Esophagus squamous epithelium (tissue), 5 donors: ENCODE data around the gene LMO1. TPM values are rescaled to one million over a fixed set of nuclear protein-coding genes. Genes with fewer than 3 reads are reported as not detected.

Experiments used
- DNase-seq: peaks from one replicate; lab custom pipeline; 2025; lab: John Stamatoyannopoulos, UW
- H3K27ac ChIP-seq, 4 donors: fragments of 200-600 bp; sonication (generic); one replicate each; pipeline ENCODE4 v1.5.1; 2016 to 2019; ENCODE audit warnings: mild to moderate bottlenecking in 1 of 4
- H3K27me3 ChIP-seq, 4 donors: fragments of 200-600 bp; sonication (generic); 1 replicate in 3 of 4; 2 replicates in 1 of 4; pipeline versions ENCODE4 v1.5.1 to v1.6.0; 2017 to 2021; ENCODE audit warnings: antibody characterized with exemption in 1 of 4
- H3K36me3 ChIP-seq, 3 donors: fragments of 200-600 bp; sonication (generic); one replicate each; pipeline ENCODE4 v1.5.1; 2016 to 2019
- H3K4me1 ChIP-seq, 3 donors: fragments of 200-600 bp; sonication (generic); one replicate each; pipeline ENCODE4 v1.5.1; 2017 to 2019
- H3K4me3 ChIP-seq, 4 donors: fragments of 200-600 bp; sonication (generic); 1 replicate in 3 of 4; 2 replicates in 1 of 4; pipeline ENCODE4 v1.5.1; 2016 to 2019; ENCODE audit warnings: mild to moderate bottlenecking in 2 of 4, moderate library complexity in 1 of 4
- H3K9me3 ChIP-seq, 3 donors: fragments of 200-600 bp; sonication (generic); one replicate each; pipeline ENCODE4 v1.5.1; 2016 to 2019
- POLR2A ChIP-seq, 4 donors: fragments of 450-650 bp; IDR thresholded peaks; one replicate each; pipeline ENCODE4 v1.6.1; 2017; ENCODE audit warnings: antibody characterized with exemption in 4 of 4, mild to moderate bottlenecking in 4 of 4, moderate library complexity in 3 of 4
- WGBS, 2 donors: methylation state at CpG; one replicate each; pipeline ENCODE4 v1.1.5; 2018; 5-methylcytosine and 5-hydroxymethylcytosine counted together
- intact Hi-C: fragments of 100-400 bp; cut with DNase I; formaldehyde crosslinking; loops from one replicate; pipeline ENCODE4 v1.15.0; 2022
- total RNA-seq, 4 donors: library from RNA; depleted of rRNA; stranded (reverse); fragments of >200 nt; gene quantifications; one replicate each; pipeline ENCODE4 v1.1.0, GENCODE V29; 2016
- TF ChIP-seq, protein P1 (sequence below), 6 experiments: fragments of 450-650 bp in 4 of 6; fragments of 200-600 bp in 2 of 6; sonication (generic) in 2 of 6; IDR thresholded peaks; one replicate each; pipeline ENCODE4 v1.5.1; 2016 to 2019; ENCODE audit warnings: antibody characterized with exemption in 6 of 6, mild to moderate bottlenecking in 4 of 6, moderate library complexity in 4 of 6
- donor health status: DM: yes; HTN: yes; CAD: no.

The LMO1 gene
- total RNA-seq, 4 donors from 2014 or later = not detected

DNA sequence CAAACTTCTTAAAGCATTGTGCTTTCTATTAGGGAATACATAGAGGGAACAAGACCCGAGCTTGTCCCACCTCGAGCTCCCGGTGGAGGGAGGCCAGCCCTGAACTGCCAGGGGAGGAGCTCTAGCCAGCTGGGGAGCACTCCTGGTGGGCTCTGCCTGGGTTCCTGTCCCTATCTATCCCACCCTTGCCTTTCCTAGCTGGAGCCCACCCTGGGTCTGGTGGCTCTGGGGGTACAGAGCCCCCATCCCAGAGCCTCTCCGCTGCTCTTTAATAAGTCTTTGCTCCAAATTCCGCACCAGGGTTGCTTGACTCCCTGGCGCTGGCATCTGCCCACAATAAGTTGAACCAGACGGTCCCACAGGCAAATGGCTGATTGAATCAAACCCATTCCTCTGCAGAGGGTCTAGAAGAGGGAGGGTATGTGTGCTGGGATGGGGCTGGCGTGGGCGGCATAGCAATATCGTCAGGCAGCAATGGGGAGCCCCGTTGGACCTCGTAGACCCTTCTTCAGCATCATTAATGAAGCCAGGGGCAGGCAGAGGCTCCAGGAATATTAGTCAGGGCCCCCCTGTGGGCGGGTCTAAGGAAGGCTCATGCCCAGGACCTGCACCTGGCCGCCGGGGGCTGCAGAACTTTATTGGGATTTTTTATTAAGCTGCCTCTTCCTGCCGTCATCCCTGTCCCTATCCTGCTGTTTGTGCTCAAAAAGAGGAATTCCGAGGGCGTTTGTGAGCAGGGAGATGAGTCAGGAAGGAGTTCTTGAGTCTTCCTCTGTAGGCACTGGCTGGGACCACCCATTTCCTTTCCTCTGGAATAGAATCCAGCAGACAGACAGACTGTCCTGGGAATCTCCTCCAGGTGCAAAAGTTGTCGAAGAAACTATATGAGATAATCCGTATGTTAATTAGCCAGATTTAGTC, 56.3 kb downstream of the LMO1 start:
- no peak overlapping the region for H3K4me3 ChIP-seq
- no peaks in the 10 kb centered on the region for H3K36me3 ChIP-seq
- H3K27ac ChIP-seq = peak overlapping the region; percentile 30 to 75 (median 59)
- intact Hi-C loops = no loop called here
- no peaks in the 10 kb centered on the region for H3K9me3 ChIP-seq
- peaks cover 0 to 42% (median 2%) of the 10 kb centered on the region in 4 donors for H3K27me3 ChIP-seq
- peaks cover 0 to 13% (median 0%) of the 10 kb centered on the region in 3 donors for H3K4me1 ChIP-seq
- WGBS, 2 donors = 62 to 63% methylated on average over 12 to 14 of the region's 20 CpGs
- TF ChIP-seq, protein P1, sequence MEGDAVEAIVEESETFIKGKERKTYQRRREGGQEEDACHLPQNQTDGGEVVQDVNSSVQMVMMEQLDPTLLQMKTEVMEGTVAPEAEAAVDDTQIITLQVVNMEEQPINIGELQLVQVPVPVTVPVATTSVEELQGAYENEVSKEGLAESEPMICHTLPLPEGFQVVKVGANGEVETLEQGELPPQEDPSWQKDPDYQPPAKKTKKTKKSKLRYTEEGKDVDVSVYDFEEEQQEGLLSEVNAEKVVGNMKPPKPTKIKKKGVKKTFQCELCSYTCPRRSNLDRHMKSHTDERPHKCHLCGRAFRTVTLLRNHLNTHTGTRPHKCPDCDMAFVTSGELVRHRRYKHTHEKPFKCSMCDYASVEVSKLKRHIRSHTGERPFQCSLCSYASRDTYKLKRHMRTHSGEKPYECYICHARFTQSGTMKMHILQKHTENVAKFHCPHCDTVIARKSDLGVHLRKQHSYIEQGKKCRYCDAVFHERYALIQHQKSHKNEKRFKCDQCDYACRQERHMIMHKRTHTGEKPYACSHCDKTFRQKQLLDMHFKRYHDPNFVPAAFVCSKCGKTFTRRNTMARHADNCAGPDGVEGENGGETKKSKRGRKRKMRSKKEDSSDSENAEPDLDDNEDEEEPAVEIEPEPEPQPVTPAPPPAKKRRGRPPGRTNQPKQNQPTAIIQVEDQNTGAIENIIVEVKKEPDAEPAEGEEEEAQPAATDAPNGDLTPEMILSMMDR (IDR thresholded peaks at IDR 0.05) = no peak
- no peak for TF ChIP-seq POLR2A (IDR thresholded peaks at IDR 0.05)
- no peak for DNase-seq

DNA sequence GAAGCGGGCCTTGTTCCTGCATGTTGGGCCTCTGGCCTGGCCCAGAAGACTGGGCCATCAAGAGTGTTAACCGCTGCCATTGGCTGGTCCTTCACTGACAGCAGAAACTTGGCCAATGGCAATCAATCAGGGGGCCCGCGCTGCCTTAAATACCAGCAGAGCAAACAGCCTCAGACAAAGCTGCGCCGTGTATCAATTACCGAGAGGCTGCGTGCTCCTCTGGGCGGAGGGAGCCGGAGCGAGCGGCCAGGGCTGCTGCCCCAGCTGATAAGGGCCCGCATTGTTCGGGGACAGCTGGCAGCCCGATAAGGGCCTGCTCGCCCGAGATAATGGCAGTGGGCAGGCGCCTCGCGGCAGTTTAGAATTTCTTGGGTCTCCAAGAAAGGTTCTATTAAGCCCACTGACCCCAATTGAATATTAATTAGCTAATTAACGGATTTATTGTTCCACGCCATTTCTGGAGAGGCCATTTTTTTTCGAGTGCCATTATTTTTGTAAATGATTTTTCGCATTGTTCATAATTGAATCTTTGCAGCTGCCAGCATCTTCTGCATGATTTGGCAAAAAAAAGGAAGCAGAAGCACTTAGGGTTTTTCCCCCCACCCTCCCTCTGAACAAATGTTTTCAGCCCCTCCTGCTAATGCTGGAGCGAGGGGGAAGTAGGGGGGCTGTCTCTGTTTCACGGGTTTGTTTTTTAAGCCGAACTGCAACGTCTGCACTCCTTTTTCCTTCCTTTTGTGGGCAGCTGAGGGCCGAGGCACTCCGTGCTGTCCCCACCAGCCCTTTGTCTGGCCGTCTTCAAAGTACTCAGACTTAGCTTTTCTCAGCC, 57.2 kb downstream of the LMO1 start:
- intact Hi-C loops = no loop called here
- peaks cover 0 to 13% (median 0%) of the 10 kb centered on the region in 3 donors for H3K4me1 ChIP-seq
- H3K4me3 ChIP-seq = no peak overlapping the region
- 46 to 51% methylated on average over 14 to 16 of the region's 31 CpGs for WGBS, 2 donors
- no peaks in the 10 kb centered on the region for H3K36me3 ChIP-seq
- DNase-seq = no peak
- H3K27me3 ChIP-seq = peaks cover 0 to 48% (median 2%) of the 10 kb centered on the region in 4 donors
- TF ChIP-seq, protein P1 (IDR thresholded peaks at IDR 0.05) = no peak
- no peak for TF ChIP-seq POLR2A (IDR thresholded peaks at IDR 0.05)
- H3K9me3 ChIP-seq = no peaks in the 10 kb centered on the region
- peak overlapping the region in 3 of 4 donors; percentile 30 to 75 (median 69) for H3K27ac ChIP-seq

DNA sequence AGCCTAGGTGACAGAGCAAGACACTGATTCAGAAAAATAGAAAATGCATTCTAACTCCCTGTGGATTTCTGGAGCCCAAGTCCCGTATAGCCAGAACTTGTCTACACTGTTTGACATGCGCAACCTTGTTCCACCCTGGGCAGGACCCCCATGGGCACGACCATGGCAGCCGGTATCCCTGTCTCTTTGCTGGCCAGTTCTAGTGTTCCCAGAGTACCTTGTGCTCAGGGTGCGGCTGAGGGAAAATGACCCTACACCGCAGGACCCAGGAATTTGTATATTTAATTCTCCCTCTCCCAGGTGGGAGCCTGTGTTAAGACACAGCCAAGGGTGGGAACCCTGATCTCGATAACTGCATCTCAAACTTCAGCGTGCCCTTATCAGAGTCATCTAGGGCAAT, 58.1 kb downstream of the LMO1 start:
- no peaks in the 10 kb centered on the region for H3K36me3 ChIP-seq
- peaks cover 0 to 48% (median 2%) of the 10 kb centered on the region in 4 donors for H3K27me3 ChIP-seq
- WGBS, 2 donors = 67 to 87% methylated on average over 5 to 8 of the region's 8 CpGs
- H3K27ac ChIP-seq = no peak overlapping the region
- TF ChIP-seq, protein P1 (IDR thresholded peaks at IDR 0.05) = no peak
- no peak for TF ChIP-seq POLR2A (IDR thresholded peaks at IDR 0.05)
- intact Hi-C loops = no loop called here
- no peak overlapping the region for H3K4me3 ChIP-seq
- H3K9me3 ChIP-seq = no peaks in the 10 kb centered on the region
- DNase-seq = no peak
- peaks cover 0 to 13% (median 0%) of the 10 kb centered on the region in 3 donors for H3K4me1 ChIP-seq

DNA sequence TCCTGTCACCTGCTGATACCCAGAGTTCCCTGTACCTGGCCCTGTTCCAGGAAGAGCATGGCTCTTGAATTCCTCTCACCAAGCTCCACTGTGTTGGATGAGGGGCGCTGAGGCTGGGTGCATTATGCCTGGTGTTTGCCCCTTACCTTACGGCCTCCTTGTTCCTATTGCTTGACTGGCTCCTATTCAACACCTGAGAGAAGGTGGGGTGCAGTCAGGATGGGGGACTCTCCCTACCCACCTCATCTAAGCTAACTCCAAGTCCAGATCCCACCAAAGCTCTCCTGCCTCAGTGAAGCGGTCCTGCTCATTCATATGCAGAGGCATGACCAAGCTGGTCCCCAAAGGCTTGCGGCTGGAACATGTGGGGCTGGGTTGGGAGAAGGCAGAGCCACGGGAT, 59.1 kb downstream of the LMO1 start:
- H3K27me3 ChIP-seq = peaks cover 0 to 46% (median 2%) of the 10 kb centered on the region in 4 donors
- no peak overlapping the region for H3K27ac ChIP-seq
- no peaks in the 10 kb centered on the region for H3K9me3 ChIP-seq
- intact Hi-C loops = no loop called here
- H3K4me3 ChIP-seq = no peak overlapping the region
- 52 to 58% methylated on average over 3 to 4 of the region's 5 CpGs for WGBS, 2 donors
- peaks cover 0 to 13% (median 0%) of the 10 kb centered on the region in 3 donors for H3K4me1 ChIP-seq
- TF ChIP-seq, protein P1 (IDR thresholded peaks at IDR 0.05) = no peak
- no peak for TF ChIP-seq POLR2A (IDR thresholded peaks at IDR 0.05)
- H3K36me3 ChIP-seq = no peaks in the 10 kb centered on the region
- DNase-seq = no peak
